Sigmoid colon (tissue), 3 donors: ENCODE results near the gene DTX1.

Experiments
- POLR2A ChIP-seq, 2 donors: fragments of 450-650 bp; IDR thresholded peaks; one replicate each; pipeline ENCODE4 v1.6.1; 2016; ENCODE audit warnings: antibody characterized with exemption in 2 of 2, mild to moderate bottlenecking in 2 of 2, moderate library complexity in 2 of 2
- TF ChIP-seq, protein P1 (sequence below), 4 experiments: fragments of 450-650 bp in 3 of 4; fragments of 200-600 bp in 1 of 4; IDR thresholded peaks; one replicate each; pipeline ENCODE4 v1.5.1; 2016 to 2019; ENCODE audit warnings: antibody characterized with exemption in 4 of 4, mild to moderate bottlenecking in 3 of 4, moderate library complexity in 2 of 4

DNA sequence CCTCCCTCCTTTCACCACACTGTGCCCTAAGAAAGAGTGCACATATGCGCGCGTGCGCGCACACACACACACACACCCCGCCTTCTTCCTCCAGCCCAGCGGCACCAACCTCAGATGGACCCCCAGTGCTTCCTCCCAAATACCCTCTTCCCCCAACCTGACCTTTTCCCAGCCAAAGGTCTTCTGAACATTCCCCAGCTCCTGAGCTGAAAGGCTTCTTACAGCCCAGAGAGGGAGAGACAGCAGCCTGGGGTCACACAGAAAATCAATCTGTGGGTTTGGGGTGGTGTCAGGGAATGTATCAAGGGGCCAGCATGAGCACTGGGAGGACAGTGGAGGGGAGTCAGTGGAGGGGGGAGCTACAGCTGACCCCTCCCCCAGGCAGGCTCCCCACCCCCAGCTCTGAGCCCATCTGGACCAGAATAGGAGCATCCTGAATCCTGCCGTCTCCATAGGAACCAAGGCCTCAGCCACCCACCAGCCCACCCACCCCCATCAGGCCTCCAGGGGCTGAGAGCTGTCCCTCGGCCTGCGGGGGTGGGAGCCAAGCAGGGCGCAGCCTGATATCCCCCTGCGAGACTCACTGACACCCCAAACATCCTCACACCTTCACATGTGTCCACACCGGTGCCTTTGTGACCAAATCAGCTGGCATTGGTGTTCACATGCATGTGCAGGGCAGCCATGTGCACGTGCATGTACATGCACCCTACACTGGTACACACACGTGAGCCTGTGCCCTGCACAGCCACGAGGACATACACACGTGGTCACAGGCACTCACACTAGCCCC, 73.3 kb downstream of the DTX1 start:
- TF ChIP-seq, protein P1, sequence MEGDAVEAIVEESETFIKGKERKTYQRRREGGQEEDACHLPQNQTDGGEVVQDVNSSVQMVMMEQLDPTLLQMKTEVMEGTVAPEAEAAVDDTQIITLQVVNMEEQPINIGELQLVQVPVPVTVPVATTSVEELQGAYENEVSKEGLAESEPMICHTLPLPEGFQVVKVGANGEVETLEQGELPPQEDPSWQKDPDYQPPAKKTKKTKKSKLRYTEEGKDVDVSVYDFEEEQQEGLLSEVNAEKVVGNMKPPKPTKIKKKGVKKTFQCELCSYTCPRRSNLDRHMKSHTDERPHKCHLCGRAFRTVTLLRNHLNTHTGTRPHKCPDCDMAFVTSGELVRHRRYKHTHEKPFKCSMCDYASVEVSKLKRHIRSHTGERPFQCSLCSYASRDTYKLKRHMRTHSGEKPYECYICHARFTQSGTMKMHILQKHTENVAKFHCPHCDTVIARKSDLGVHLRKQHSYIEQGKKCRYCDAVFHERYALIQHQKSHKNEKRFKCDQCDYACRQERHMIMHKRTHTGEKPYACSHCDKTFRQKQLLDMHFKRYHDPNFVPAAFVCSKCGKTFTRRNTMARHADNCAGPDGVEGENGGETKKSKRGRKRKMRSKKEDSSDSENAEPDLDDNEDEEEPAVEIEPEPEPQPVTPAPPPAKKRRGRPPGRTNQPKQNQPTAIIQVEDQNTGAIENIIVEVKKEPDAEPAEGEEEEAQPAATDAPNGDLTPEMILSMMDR (IDR thresholded peaks at IDR 0.05): no peak
- TF ChIP-seq POLR2A (IDR thresholded peaks at IDR 0.05): no peak
